Gastroesophageal sphincter (tissue), 4 donors: Measurements from ENCODE around the gene ARL8B. TPM values are rescaled to one million over a fixed set of nuclear protein-coding genes. Genes with fewer than 3 reads are reported as not detected.
"Not testable (repeated sequence)": the region's sequence is repeated elsewhere in the genome, so short reads cannot be mapped to it uniquely, and the experiment has no call there.

Source experiments
- ATAC-seq: fragments of 150-250 bp; one replicate; pipeline ENCODE4 v1.9.1; 2016; ENCODE audit warnings: mild to moderate bottlenecking, moderate library complexity
- H3K27ac ChIP-seq, 4 donors: fragments of 200-600 bp; sonication (generic) in 3 of 4; 1 replicate in 3 of 4; 2 replicates in 1 of 4; pipeline ENCODE4 v1.5.1; 2016 to 2019
- H3K27me3 ChIP-seq: fragments of 200-600 bp; sonication (generic); one replicate; pipeline ENCODE4 v1.5.1; 2019
- H3K36me3 ChIP-seq, 2 donors: fragments of 200-600 bp; sonication (generic); one replicate each; pipeline ENCODE4 v1.5.1; 2019; ENCODE audit warnings: control low read depth in 1 of 2
- H3K4me1 ChIP-seq, 3 donors: fragments of 200-600 bp; sonication (generic); 1 replicate in 2 of 3; 2 replicates in 1 of 3; pipeline ENCODE4 v1.5.1; 2016 to 2019; ENCODE audit warnings: control low read depth in 2 of 3
- H3K4me3 ChIP-seq, 2 donors: fragments of 200-600 bp; sonication (generic); one replicate each; pipeline ENCODE4 v1.5.1; 2019; ENCODE audit warnings: mild to moderate bottlenecking in 1 of 2, moderate library complexity in 1 of 2
- H3K9me3 ChIP-seq, 3 donors: fragments of 200-600 bp; sonication (generic); one replicate each; pipeline ENCODE4 v1.5.1; 2017 to 2019; ENCODE audit warnings: control low read depth in 2 of 3
- CTCF ChIP-seq, 4 experiments: fragments of 200-600 bp in 2 of 4; fragments of 450-650 bp in 2 of 4; sonication (generic) in 1 of 4; IDR thresholded peaks; one replicate each; pipeline ENCODE4 v1.5.1; 2017 to 2019; ENCODE audit warnings: antibody characterized with exemption in 4 of 4, mild to moderate bottlenecking in 2 of 4, moderate library complexity in 2 of 4
- EP300 ChIP-seq: sonication (generic); formaldehyde crosslinking; IDR thresholded peaks from one replicate; pipeline ENCODE4 v1.6.1; 2017; ENCODE audit warnings: antibody characterized with exemption, mild to moderate bottlenecking
- POLR2A ChIP-seq, 2 donors: fragments of 450-650 bp; IDR thresholded peaks; one replicate each; pipeline ENCODE4 v1.6.1; 2017; ENCODE audit warnings: antibody characterized with exemption in 2 of 2, mild to moderate bottlenecking in 2 of 2, moderate library complexity in 1 of 2
- POLR2AphosphoS5 ChIP-seq: sonication (generic); formaldehyde crosslinking; IDR thresholded peaks from one replicate; pipeline ENCODE4 v1.6.1; 2017; ENCODE audit warnings: antibody characterized with exemption
- WGBS, 2 donors: methylation state at CpG; one replicate each; pipeline ENCODE4 v1.1.5; 2018; ENCODE audit warnings: low coverage in 1 of 2; 5-methylcytosine and 5-hydroxymethylcytosine counted together
- total RNA-seq, 4 donors: library from RNA; depleted of rRNA; stranded (reverse); fragments of >200 nt; gene quantifications; one replicate each; pipeline ENCODE4 v1.1.0, GENCODE V29; 2016

The ARL8B gene
- total RNA-seq, 4 donors from 2014 or later = 41.5 to 59.9 (median 50.9) TPM

- ATAC-seq = no peak
- peaks cover 0 to 55% of the 10 kb centered on the region in 2 donors for H3K36me3 ChIP-seq
- TF ChIP-seq CTCF (IDR thresholded peaks at IDR 0.05) = no peak
- TF ChIP-seq EP300 = no peak
- TF ChIP-seq POLR2AphosphoS5 = no peak
- TF ChIP-seq POLR2A (IDR thresholded peaks at IDR 0.05) = no peak
- H3K27ac ChIP-seq = no peak overlapping the region
- 60 to 86% methylated on average over 2 to 5 of the region's 5 CpGs for WGBS, 2 donors
- no peaks in the 10 kb centered on the region for H3K9me3 ChIP-seq
- no peaks in the 10 kb centered on the region for H3K27me3 ChIP-seq
- no peak overlapping the region for H3K4me3 ChIP-seq
- H3K4me1 ChIP-seq = peaks cover 0 to 12% (median 0%) of the 10 kb centered on the region in 3 donors
Measured at GRCh38 chr3:5170975-5171374, 48.9 kb downstream of the ARL8B start.

GRCh38 chr3:5172018-5172417, 49.9 kb downstream of the ARL8B start:
- WGBS, 2 donors = 96% methylated on average over 4 of the region's 4 CpGs
- Histone ChIP-seq H3K27ac (no peak overlapping the region), H3K4me3 (no peak overlapping the region), H3K4me1 (peaks cover 0 to 5% (median 0%) of the 10 kb centered on the region in 3 donors), H3K9me3 (no peaks in the 10 kb centered on the region), H3K27me3 (no peaks in the 10 kb centered on the region), H3K36me3 (peaks cover 0 to 65% of the 10 kb centered on the region in 2 donors)
- ATAC-seq = no peak
- TF ChIP-seq EP300 (no peak), POLR2AphosphoS5 (no peak), POLR2A (IDR thresholded peaks at IDR 0.05) (no peak), CTCF (IDR thresholded peaks at IDR 0.05) (no peak)

GRCh38 chr3:5179036-5179435, 56.9 kb downstream of the ARL8B start:
- H3K9me3 ChIP-seq, H3K27ac ChIP-seq, H3K4me3 ChIP-seq, H3K27me3 ChIP-seq, ATAC-seq, H3K4me1 ChIP-seq: not testable (repeated sequence)
- WGBS, 2 donors = 83 to 85% methylated on average over 2 of the region's 2 CpGs
- H3K36me3 ChIP-seq = peaks cover 0 to 98% of the 10 kb centered on the region in 2 donors

GRCh38 chr3:5181469-5182141, 59.5 kb downstream of the ARL8B start:
- Histone ChIP-seq H3K36me3 (peaks cover 0 to 73% of the 10 kb centered on the region in 2 donors), H3K9me3 (no peaks in the 10 kb centered on the region), H3K27ac (no peak overlapping the region), H3K4me1 (peaks cover 0 to 7% (median 0%) of the 10 kb centered on the region in 3 donors), H3K4me3 (no peak overlapping the region), H3K27me3 (no peaks in the 10 kb centered on the region)
- TF ChIP-seq CTCF (IDR thresholded peaks at IDR 0.05) = no peak
- 78 to 86% methylated on average over 2 of the region's 2 CpGs for WGBS, 2 donors
- ATAC-seq = no peak

- peaks cover 0 to 52% of the 10 kb centered on the region in 2 donors for H3K36me3 ChIP-seq
- H3K9me3 ChIP-seq, H3K4me3 ChIP-seq: not testable (repeated sequence)
Measured at GRCh38 chr3:5183714-5184113, 61.6 kb downstream of the ARL8B start.

GRCh38 chr3:5184499-5184898, 62.4 kb downstream of the ARL8B start:
- no peak overlapping the region for H3K4me3 ChIP-seq
- H3K27me3 ChIP-seq = no peaks in the 10 kb centered on the region
- peaks cover 0 to 24% (median 7%) of the 10 kb centered on the region in 3 donors for H3K4me1 ChIP-seq
- ATAC-seq = no peak
- no peaks in the 10 kb centered on the region for H3K9me3 ChIP-seq
- TF ChIP-seq POLR2A (IDR thresholded peaks at IDR 0.05) (no peak), POLR2AphosphoS5 (no peak), CTCF (IDR thresholded peaks at IDR 0.05) (no peak), EP300 (no peak)
- peaks cover 0 to 44% of the 10 kb centered on the region in 2 donors for H3K36me3 ChIP-seq
- no peak overlapping the region for H3K27ac ChIP-seq
- WGBS, 2 donors = 77 to 81% methylated on average over 6 of the region's 6 CpGs

More at GRCh38 chr3:5183714-5184113, 61.6 kb downstream of the ARL8B start:
- H3K4me1 ChIP-seq = peaks cover 0 to 16% (median 0%) of the 10 kb centered on the region in 3 donors
- WGBS, 2 donors = 82 to 88% methylated on average over 5 to 10 of the region's 12 CpGs
- not testable (repeated sequence) for H3K27me3 ChIP-seq, H3K27ac ChIP-seq, ATAC-seq
